ENCODE data around the gene SCYGR1. TPM values are rescaled to one million over a fixed set of nuclear protein-coding genes. Genes with fewer than 3 reads are reported as not detected.

SCYGR1 gene
- polyA plus RNA-seq, 3 donors: not detected

Other genes starting within 250 kb of the SCYGR1 start
- gene COL4A4, start 223.7 kb downstream of the SCYGR1 start, polyA plus RNA-seq (ENCODE audit: insufficient read length in 3 of 3): 10 to 100 TPM; 49.7 to 64.2 (median 53.8) TPM
- gene COL4A3, start 223.3 kb downstream of the SCYGR1 start, polyA plus RNA-seq (ENCODE audit: insufficient read length in 3 of 3): 10 to 100 TPM; 47.8 to 58.0 (median 50.6) TPM
- gene MFF, start 62.7 kb downstream of the SCYGR1 start, polyA plus RNA-seq (ENCODE audit: insufficient read length in 3 of 3): 100 to 1,000 TPM; 131 to 149 (median 143) TPM
- under 1 TPM; 0.12 to 0.15 (median 0.14) TPM for gene TM4SF20, start 8.6 kb downstream of the SCYGR1 start, polyA plus RNA-seq (ENCODE audit: insufficient read length in 3 of 3)
- 10 to 100 TPM; 84.0 to 90.7 (median 85.1) TPM for gene AGFG1, start 84.2 kb upstream of the SCYGR1 start, polyA plus RNA-seq (ENCODE audit: insufficient read length in 3 of 3)
- not detected for gene SCYGR2, start 210.9 kb upstream of the SCYGR1 start, polyA plus RNA-seq (ENCODE audit: insufficient read length in 3 of 3)
- gene SCYGR3, start 226.9 kb upstream of the SCYGR1 start, polyA plus RNA-seq (ENCODE audit: insufficient read length in 3 of 3): not detected
- under 1 TPM in 1 of 3 donors, not detected in 2; 0.10 TPM for gene SCYGR4, start 229.5 kb upstream of the SCYGR1 start, polyA plus RNA-seq (ENCODE audit: insufficient read length in 3 of 3)

Data from right renal cortex interstitium (tissue), 3 donors.